Epithelial cell of prostate (primary cell): ENCODE data around the gene MED13L.
A peak's percentile ranks its signal among the peaks of the same experiment; 100 is the strongest.
"Not testable (repeated sequence)": the region's sequence is repeated elsewhere in the genome, so short reads cannot be mapped to it uniquely, and the experiment has no call there.

Experiments
- DNase-seq: peaks from one replicate; pipeline ENCODE4 v3.0.0-alpha.2; 2011; ENCODE audit warnings: low read depth, low spot score
- H3K27ac ChIP-seq: fragments of 450-650 bp; 2 replicates; pipeline ENCODE4 v1.5.1; 2017; ENCODE audit warnings: mild to moderate bottlenecking

MED13L gene

DNA sequence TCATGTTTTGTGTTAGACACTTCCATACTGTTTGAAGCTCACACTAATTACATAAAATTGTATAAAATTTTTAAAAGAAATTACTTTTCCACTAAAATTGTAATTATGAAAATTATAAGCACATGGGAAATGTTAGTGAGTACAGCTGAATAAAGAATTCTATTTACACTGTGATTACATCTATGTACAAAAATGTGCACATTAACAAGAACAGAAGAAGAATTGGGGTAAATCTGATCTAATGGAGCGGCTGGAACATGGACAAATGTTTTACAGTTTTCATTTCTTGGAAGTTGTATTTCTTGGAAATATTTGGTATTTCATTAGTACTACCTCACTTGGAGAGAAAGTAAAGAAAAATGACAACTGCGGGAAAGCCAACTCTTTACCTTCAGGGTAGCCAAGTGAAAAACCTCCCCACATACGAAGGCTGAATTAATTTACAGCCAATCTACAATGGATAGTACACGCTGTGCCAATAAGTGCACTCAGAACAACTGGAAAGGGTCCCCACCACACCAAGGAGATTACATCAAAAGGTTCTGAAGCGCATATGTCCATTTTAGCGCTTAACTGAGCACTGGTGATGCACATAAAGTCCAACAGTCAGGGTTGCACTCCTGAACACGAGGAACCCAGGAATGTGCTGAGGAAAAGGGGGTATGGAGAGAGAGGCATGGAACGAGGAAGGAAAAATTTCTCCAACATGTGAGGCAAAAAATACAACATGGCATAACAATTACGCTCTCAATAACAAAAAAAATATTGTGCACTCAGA, 17.5 kb downstream of the MED13L start:
- no peak for DNase-seq
- no peak overlapping the region for H3K27ac ChIP-seq

- DNase-seq, result no peak
- no peak overlapping the region for H3K27ac ChIP-seq
Observed at GRCh38 chr12:116257826-116258225, 19.7 kb downstream of the MED13L start.

DNA sequence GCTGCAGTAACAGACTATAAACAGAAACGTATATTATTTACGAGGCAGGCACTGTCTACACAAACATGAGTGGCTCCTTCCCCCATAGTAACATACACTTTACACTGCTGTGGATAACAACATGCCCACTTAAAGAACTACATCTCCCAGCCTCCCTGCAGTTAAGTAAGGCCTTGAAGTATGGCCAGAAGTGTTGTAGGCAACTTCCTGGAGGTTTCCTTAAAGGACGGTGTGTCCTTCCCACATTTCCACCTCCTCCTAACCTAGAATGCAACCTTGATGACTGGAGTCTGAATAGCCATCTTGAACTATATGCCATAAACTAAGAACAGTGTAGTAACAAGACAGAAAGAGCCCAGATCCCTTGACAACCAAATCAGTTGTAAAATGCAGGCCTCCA, 20.3 kb downstream of the MED13L start:
- no peak overlapping the region for H3K27ac ChIP-seq
- no peak for DNase-seq

DNA sequence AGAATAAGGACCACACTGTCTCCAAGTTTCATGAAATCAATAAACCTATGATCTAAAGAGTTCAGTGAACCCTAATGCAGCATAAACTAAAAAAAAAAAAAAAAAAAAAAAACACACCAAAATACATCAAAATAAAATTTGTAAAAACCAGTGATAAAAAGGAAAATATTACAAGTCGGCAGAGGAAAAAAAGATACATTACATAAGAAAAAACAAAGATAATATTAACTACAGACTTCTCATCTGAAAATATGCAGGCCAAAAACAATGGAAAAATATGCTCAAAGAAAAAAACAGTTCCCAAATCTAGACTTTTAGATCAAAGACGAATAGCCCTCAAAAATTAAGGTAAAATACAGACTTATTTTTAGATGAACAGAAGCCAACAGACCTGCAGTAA, 27.6 kb downstream of the MED13L start:
- no peak overlapping the region for H3K27ac ChIP-seq
- DNase-seq, result no peak

GRCh38 chr12:116248930-116249329, 28.6 kb downstream of the MED13L start:
- H3K27ac ChIP-seq, result no peak overlapping the region
- DNase-seq, result no peak

GRCh38 chr12:116248433-116248832, 29.1 kb downstream of the MED13L start:
- no peak overlapping the region for H3K27ac ChIP-seq
- no peak for DNase-seq

GRCh38 chr12:116247377-116247776, 30.1 kb downstream of the MED13L start:
- H3K27ac ChIP-seq, result no peak overlapping the region
- no peak for DNase-seq

DNA sequence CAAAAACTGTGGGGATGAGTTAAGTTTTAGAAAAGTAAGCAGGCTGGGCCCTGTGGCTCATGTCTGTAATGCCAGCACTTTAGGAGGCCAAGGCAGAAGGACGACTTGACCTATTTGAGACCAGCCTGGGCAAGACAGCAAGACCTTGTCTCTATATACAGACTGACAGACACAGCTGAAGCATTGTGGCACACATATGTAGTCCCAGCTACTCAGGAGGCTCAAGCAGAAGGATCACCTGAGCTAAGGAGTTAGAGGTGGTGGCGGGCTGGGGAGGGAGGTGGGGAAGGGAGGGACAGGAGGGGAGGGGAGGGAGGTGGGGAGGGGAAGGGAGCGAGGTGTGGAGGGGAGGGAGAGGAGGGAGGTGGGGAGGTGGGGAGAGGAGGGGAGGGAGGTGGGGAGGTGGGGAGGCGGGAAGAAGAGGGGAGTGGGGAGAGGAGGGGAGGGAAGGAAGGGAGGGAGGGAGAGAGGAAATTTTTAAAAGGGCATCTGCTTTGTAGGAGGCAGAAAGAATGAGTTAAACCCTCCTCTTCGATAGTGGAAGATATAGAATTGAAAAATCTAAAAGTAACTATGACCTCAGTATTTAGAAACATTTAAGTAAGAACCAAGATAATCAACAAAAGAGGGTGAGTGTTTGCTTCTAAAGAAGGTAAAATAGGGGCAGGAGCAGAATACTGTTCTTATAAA, 30.9 kb downstream of the MED13L start:
- H3K27ac ChIP-seq, result no peak overlapping the region
- DNase-seq, result no peak

DNA sequence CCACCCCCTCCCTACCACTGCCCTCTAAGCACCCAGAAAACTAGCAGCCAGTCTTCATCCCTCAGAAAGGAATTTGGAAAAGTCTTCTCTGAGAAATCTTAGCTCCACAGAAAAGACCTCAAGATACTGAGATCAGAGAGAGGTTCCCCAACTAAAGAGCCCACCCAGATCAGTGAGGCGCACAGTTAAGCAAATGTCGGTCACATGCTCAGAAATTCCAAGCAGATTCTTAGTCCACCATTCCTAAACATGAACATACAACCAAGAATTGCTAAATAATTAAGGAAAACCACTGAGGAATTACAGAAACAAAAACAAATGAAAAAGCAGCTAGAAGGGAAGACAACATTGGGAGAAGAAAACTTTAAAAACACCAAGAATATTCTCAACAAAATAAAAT, 32.3 kb downstream of the MED13L start:
- no peak overlapping the region for H3K27ac ChIP-seq
- no peak for DNase-seq

DNA sequence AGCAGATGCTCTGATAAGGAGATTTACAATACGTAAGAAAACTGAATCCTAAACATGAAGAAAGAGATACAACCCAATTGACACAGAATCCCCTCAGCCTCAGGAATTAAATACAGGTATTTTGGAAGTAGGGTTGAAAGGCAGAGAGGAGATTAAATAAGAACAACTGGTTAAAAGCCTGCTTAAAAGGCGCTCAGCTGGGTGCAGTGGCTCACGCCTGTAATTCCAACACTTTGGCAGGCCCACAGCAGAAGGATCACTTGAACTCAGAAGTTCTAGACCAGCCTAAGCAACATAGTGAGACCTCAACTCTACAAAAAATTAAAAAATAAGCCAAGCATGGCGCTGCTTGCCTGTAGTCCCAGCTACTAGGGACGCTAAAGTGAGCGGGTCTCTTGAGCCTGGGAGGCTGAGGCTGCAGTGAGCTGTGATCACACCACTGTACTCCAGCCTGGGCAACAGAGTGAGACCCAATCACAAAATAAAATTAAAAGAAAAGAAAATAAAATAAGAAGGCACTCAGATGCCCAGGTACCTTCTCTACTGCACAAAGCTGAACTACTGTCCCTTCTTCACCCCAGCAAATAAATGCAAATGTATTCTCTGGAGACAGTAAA, 32.9 kb downstream of the MED13L start:
- DNase-seq, result no peak
- H3K27ac ChIP-seq, result peak overlapping the region; percentile 8

DNA sequence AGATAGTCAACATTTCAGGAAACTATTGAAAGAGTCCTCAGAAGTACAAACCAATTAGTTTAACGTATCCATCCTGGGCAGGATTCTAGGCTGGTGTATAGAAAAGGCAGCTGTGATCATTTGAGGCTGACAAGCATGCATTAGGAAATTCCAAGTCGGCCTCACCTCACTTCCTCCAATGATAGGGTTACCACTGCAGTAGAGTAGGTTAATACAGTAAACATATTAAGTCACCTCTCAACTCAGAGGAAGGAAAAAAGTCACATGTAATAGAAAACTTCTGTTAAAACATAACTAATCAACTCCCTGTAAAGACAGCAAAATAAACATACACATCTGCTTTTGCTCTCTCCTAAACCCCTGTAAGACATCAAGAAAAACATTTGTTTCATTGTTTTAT, 33.5 kb downstream of the MED13L start:
- peak overlapping the region; percentile 8 for H3K27ac ChIP-seq
- no peak for DNase-seq

DNA sequence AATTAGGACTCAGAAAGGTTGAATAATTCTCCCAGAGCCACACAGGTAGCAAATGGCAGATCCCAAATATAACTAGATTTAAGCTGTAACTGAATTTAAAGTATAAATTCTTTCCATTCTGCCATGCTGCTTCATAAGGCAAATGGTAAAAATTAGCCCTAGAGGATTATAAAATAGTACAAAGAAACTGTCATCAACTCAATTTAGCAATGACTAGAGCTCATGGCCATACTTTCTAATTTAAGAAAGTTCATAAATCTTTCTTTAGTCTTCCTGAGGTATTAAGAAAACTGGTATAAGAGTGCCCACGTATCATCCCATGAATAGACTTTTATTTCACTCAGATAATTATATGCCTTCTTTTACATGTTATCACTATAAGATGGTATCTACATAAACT, 34.8 kb downstream of the MED13L start:
- no peak overlapping the region for H3K27ac ChIP-seq
- DNase-seq, result no peak

GRCh38 chr12:116241157-116241759, 36.2 kb downstream of the MED13L start:
- no peak for DNase-seq
- H3K27ac ChIP-seq, result no peak overlapping the region

GRCh38 chr12:116238570-116239119, 38.8 kb downstream of the MED13L start:
- H3K27ac ChIP-seq, DNase-seq: not testable (repeated sequence)

DNA sequence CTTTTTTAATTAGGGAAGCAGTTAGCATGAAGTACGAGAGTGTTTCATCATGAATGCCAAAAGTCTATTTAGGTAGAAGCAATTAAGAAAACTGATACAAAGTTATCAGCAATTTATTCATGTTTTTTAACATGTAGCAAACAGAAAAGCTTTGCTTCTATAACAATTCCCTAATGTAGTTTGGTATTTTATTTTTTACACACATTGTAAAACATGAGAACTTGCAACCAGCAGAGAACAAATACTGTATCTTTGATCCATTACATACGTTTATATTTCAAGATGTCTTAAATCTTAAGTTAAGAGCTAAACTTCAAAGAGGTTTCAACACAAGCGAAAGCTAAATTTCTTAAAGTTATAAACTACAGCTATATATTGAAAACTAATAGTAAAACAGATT, 39.3 kb downstream of the MED13L start:
- H3K27ac ChIP-seq, result no peak overlapping the region
- DNase-seq, result no peak

GRCh38 chr12:116236976-116237375, 40.5 kb downstream of the MED13L start:
- no peak overlapping the region for H3K27ac ChIP-seq
- no peak for DNase-seq

- no peak for DNase-seq
- no peak overlapping the region for H3K27ac ChIP-seq
Observed at GRCh38 chr12:116236148-116236731, 41.3 kb downstream of the MED13L start.

- H3K27ac ChIP-seq, DNase-seq: not testable (repeated sequence)
Observed at GRCh38 chr12:116234148-116234547, 43.3 kb downstream of the MED13L start.

- H3K27ac ChIP-seq, result no peak overlapping the region
- no peak for DNase-seq
Observed at GRCh38 chr12:116233669-116234068, 43.8 kb downstream of the MED13L start.

DNA sequence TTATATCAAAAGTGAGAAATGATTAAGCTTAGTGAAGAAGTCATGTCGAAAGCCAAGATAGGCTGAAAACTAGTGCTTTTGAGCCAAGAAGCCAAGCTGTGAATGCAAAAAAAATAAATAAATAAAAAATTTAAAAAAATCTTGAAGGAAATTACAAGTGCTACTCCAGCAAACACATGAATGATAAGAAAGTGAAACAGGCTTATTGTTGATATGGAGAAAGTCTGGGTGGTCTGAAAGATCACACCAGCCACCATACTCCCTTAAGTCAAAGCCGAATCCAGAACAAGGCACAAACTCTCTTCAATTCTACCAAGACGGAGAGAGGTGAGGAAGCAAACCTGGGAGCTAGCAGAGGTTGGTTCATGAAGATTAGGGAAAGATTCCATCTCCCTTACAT, 49.7 kb downstream of the MED13L start:
- no peak for DNase-seq
- H3K27ac ChIP-seq, result no peak overlapping the region
